ENCODE results near the gene NQO1.

NQO1 gene

GRCh38 chr16:69701866-69702265 lies 24.5 kb downstream of the NQO1 start:
- Histone ChIP-seq H3K27ac (ENCODE audit: low read depth, low read length, poor library complexity, severe bottlenecking) (no peak overlapping the region), H3K4me2 (ENCODE audit: low read length) (no peak overlapping the region), H3F3A (ENCODE audit: insufficient read depth, low read length) (no peaks in the 10 kb centered on the region; the same call in 1 of the 2 replicates), H3K4me3 (ENCODE audit: low read depth, low read length, poor library complexity, severe bottlenecking) (no peak overlapping the region), H3K79me2 (ENCODE audit: insufficient read depth, low read length) (no peaks in the 10 kb centered on the region), H3K36me3 (ENCODE audit: insufficient read depth, low read length) (no peaks in the 10 kb centered on the region; the same call in 1 of the 2 replicates), H3K9me2 (ENCODE audit: low read depth, low read length) (no peaks in the 10 kb centered on the region), H3K27me3 (ENCODE audit: insufficient read depth, low read length) (no peaks in the 10 kb centered on the region), H3K4me1 (ENCODE audit: insufficient read depth, low read length, severe bottlenecking) (no peaks in the 10 kb centered on the region), H3K9ac (ENCODE audit: low read length) (no peak overlapping the region), H2AFZ (ENCODE audit: low read length) (no peak overlapping the region), H4K20me1 (ENCODE audit: insufficient read depth, low read length) (no peaks in the 10 kb centered on the region), H3K9me3 (ENCODE audit: low read length) (no peaks in the 10 kb centered on the region)
- TF ChIP-seq EZH2 (IDR thresholded peaks at IDR 0.05; ENCODE audit: borderline replicate concordance, low read length), result no peak
- no peak for TF ChIP-seq CTCF (IDR thresholded peaks at IDR 0.05; ENCODE audit: low read length)

GRCh38 chr16:69701452-69701851 lies 24.9 kb downstream of the NQO1 start:
- Histone ChIP-seq H3K4me1 (ENCODE audit: insufficient read depth, low read length, severe bottlenecking) (no peaks in the 10 kb centered on the region), H3K27me3 (ENCODE audit: insufficient read depth, low read length) (no peaks in the 10 kb centered on the region), H3K79me2 (ENCODE audit: insufficient read depth, low read length) (no peaks in the 10 kb centered on the region), H3K36me3 (ENCODE audit: insufficient read depth, low read length) (peaks cover 3% of the 10 kb centered on the region; the same call in 1 of the 2 replicates), H3K27ac (ENCODE audit: low read depth, low read length, poor library complexity, severe bottlenecking) (no peak overlapping the region), H3K4me3 (ENCODE audit: low read depth, low read length, poor library complexity, severe bottlenecking) (no peak overlapping the region), H3K9ac (ENCODE audit: low read length) (no peak overlapping the region), H3K9me2 (ENCODE audit: low read depth, low read length) (no peaks in the 10 kb centered on the region), H3F3A (ENCODE audit: insufficient read depth, low read length) (no peaks in the 10 kb centered on the region; the same call in 1 of the 2 replicates), H2AFZ (ENCODE audit: low read length) (no peak overlapping the region), H4K20me1 (ENCODE audit: insufficient read depth, low read length) (no peaks in the 10 kb centered on the region), H3K4me2 (ENCODE audit: low read length) (no peak overlapping the region), H3K9me3 (ENCODE audit: low read length) (no peaks in the 10 kb centered on the region)
- no peak for TF ChIP-seq EZH2 (IDR thresholded peaks at IDR 0.05; ENCODE audit: borderline replicate concordance, low read length)

- no peaks in the 10 kb centered on the region for H3K4me1 ChIP-seq (ENCODE audit: insufficient read depth, low read length, severe bottlenecking)
- TF ChIP-seq EZH2 (IDR thresholded peaks at IDR 0.05; ENCODE audit: borderline replicate concordance, low read length), result no peak
- no peak for TF ChIP-seq CTCF (IDR thresholded peaks at IDR 0.05; ENCODE audit: low read length)
- H2AFZ ChIP-seq (ENCODE audit: low read length), result no peak overlapping the region
- H4K20me1 ChIP-seq (ENCODE audit: insufficient read depth, low read length), result no peaks in the 10 kb centered on the region
- no peaks in the 10 kb centered on the region for H3K9me3 ChIP-seq (ENCODE audit: low read length)
- H3K36me3 ChIP-seq (ENCODE audit: insufficient read depth, low read length), result peaks cover 16% of the 10 kb centered on the region; the same call in 1 of the 2 replicates
- no peaks in the 10 kb centered on the region for H3K9me2 ChIP-seq (ENCODE audit: low read depth, low read length)
- no peaks in the 10 kb centered on the region for H3K79me2 ChIP-seq (ENCODE audit: insufficient read depth, low read length)
- H3K27me3 ChIP-seq (ENCODE audit: insufficient read depth, low read length), result no peaks in the 10 kb centered on the region
- H3K4me2 ChIP-seq (ENCODE audit: low read length), result no peak overlapping the region
- no peak overlapping the region for H3K27ac ChIP-seq (ENCODE audit: low read depth, low read length, poor library complexity, severe bottlenecking)
- H3K4me3 ChIP-seq (ENCODE audit: low read depth, low read length, poor library complexity, severe bottlenecking), result no peak overlapping the region
- no peak overlapping the region for H3K9ac ChIP-seq (ENCODE audit: low read length)
- H3F3A ChIP-seq (ENCODE audit: insufficient read depth, low read length), result no peaks in the 10 kb centered on the region
Observed at GRCh38 chr16:69699915-69700314, 26.4 kb downstream of the NQO1 start.

GRCh38 chr16:69698404-69698803 lies 28.0 kb downstream of the NQO1 start:
- Histone ChIP-seq H2AFZ (ENCODE audit: low read length) (no peak overlapping the region), H3K9me3 (ENCODE audit: low read length) (no peaks in the 10 kb centered on the region), H3K27ac (ENCODE audit: low read depth, low read length, poor library complexity, severe bottlenecking) (no peak overlapping the region), H4K20me1 (ENCODE audit: insufficient read depth, low read length) (no peaks in the 10 kb centered on the region), H3K27me3 (ENCODE audit: insufficient read depth, low read length) (no peaks in the 10 kb centered on the region), H3K9me2 (ENCODE audit: low read depth, low read length) (no peaks in the 10 kb centered on the region), H3K4me2 (ENCODE audit: low read length) (no peak overlapping the region), H3K4me3 (ENCODE audit: low read depth, low read length, poor library complexity, severe bottlenecking) (no peak overlapping the region), H3K36me3 (ENCODE audit: insufficient read depth, low read length) (peaks cover 31% of the 10 kb centered on the region), H3K9ac (ENCODE audit: low read length) (no peak overlapping the region), H3K79me2 (ENCODE audit: insufficient read depth, low read length) (no peaks in the 10 kb centered on the region), H3F3A (ENCODE audit: insufficient read depth, low read length) (no peaks in the 10 kb centered on the region), H3K4me1 (ENCODE audit: insufficient read depth, low read length, severe bottlenecking) (no peaks in the 10 kb centered on the region)
- TF ChIP-seq CTCF (IDR thresholded peaks at IDR 0.05; ENCODE audit: low read length) (no peak), EZH2 (IDR thresholded peaks at IDR 0.05; ENCODE audit: borderline replicate concordance, low read length) (no peak)
